ENCODE measurements around the gene RAB11FIP4.

Gene RAB11FIP4

GRCh38 chr17:31570951-31571892 lies 179.7 kb downstream of the RAB11FIP4 start:
- H3K4me3 ChIP-seq (ENCODE audit: low read depth in 1 of 2, low read length in 2 of 2) = no peak overlapping the region
- H4K20me1 ChIP-seq (ENCODE audit: insufficient read depth, low read length) = 0 out of 2 replicates have a peak, but pooled peaks cover 6% of the 10 kb centered on the region
- ATAC-seq (ENCODE audit: insufficient read depth, low read depth) (no peak), DNase-seq (no peak)
- TF ChIP-seq EZH2 (IDR thresholded peaks at IDR 0.05; ENCODE audit: borderline replicate concordance, low read depth, low read length, severe bottlenecking) (no peak), CTCF (IDR thresholded peaks at IDR 0.05; ENCODE audit: borderline replicate concordance, extremely low read depth, low read length, poor library complexity, severe bottlenecking) (no peak)
- no peaks in the 10 kb centered on the region for H3K79me2 ChIP-seq (ENCODE audit: insufficient read depth, low read length)
- H3K9ac ChIP-seq (ENCODE audit: low read depth, low read length) = no peak overlapping the region
- no peak overlapping the region for H3K27ac ChIP-seq (ENCODE audit: low read length)
- H3K36me3 ChIP-seq (ENCODE audit: insufficient read depth, low read length) = no peaks in the 10 kb centered on the region
- H3K27me3 ChIP-seq (ENCODE audit: insufficient read depth, low read length, poor library complexity) = no peaks in the 10 kb centered on the region
- no peak overlapping the region for H3K4me2 ChIP-seq (ENCODE audit: insufficient read depth, low read length)
- no peaks in the 10 kb centered on the region for H3K4me1 ChIP-seq (ENCODE audit: insufficient read depth, low read length)
- no peaks in the 10 kb centered on the region for H3K9me3 ChIP-seq (ENCODE audit: insufficient read depth, low read length, severe bottlenecking)
- H2AFZ ChIP-seq (ENCODE audit: low read depth, low read length) = no peak overlapping the region

- TF ChIP-seq CTCF (IDR thresholded peaks at IDR 0.05; ENCODE audit: borderline replicate concordance, extremely low read depth, low read length, poor library complexity, severe bottlenecking) = no peak
- no peak for TF ChIP-seq EZH2 (IDR thresholded peaks at IDR 0.05; ENCODE audit: borderline replicate concordance, low read depth, low read length, severe bottlenecking)
- Histone ChIP-seq H2AFZ (ENCODE audit: low read depth, low read length) (no peak overlapping the region), H3K4me1 (ENCODE audit: insufficient read depth, low read length) (no peaks in the 10 kb centered on the region), H3K4me2 (ENCODE audit: insufficient read depth, low read length) (no peak overlapping the region), H3K36me3 (ENCODE audit: insufficient read depth, low read length) (no peaks in the 10 kb centered on the region), H3K27me3 (ENCODE audit: insufficient read depth, low read length, poor library complexity) (no peaks in the 10 kb centered on the region), H4K20me1 (ENCODE audit: insufficient read depth, low read length) (0 out of 2 replicates have a peak, but pooled peaks cover 6% of the 10 kb centered on the region), H3K79me2 (ENCODE audit: insufficient read depth, low read length) (no peaks in the 10 kb centered on the region), H3K9me3 (ENCODE audit: insufficient read depth, low read length, severe bottlenecking) (no peaks in the 10 kb centered on the region), H3K27ac (ENCODE audit: low read length) (no peak overlapping the region), H3K4me3 (ENCODE audit: low read depth in 1 of 2, low read length in 2 of 2) (no peak overlapping the region), H3K9ac (ENCODE audit: low read depth, low read length) (no peak overlapping the region)
- DNase-seq (no peak), ATAC-seq (ENCODE audit: insufficient read depth, low read depth) (no peak)
These were observed 180.9 kb downstream of the RAB11FIP4 start for GRCh38 chr17:31572341-31572740.

- no peaks in the 10 kb centered on the region for H3K36me3 ChIP-seq (ENCODE audit: insufficient read depth, low read length)
- no peaks in the 10 kb centered on the region for H3K4me1 ChIP-seq (ENCODE audit: insufficient read depth, low read length)
- H3K4me3 ChIP-seq (ENCODE audit: low read depth in 1 of 2, low read length in 2 of 2) = no peak overlapping the region
- DNase-seq (no peak), ATAC-seq (ENCODE audit: insufficient read depth, low read depth) (no peak)
- H3K9ac ChIP-seq (ENCODE audit: low read depth, low read length) = no peak overlapping the region
- 0 out of 2 replicates have a peak, but pooled peaks cover 3% of the 10 kb centered on the region for H4K20me1 ChIP-seq (ENCODE audit: insufficient read depth, low read length)
- no peak for TF ChIP-seq EZH2 (IDR thresholded peaks at IDR 0.05; ENCODE audit: borderline replicate concordance, low read depth, low read length, severe bottlenecking)
- H3K9me3 ChIP-seq (ENCODE audit: insufficient read depth, low read length, severe bottlenecking) = no peaks in the 10 kb centered on the region
- H3K4me2 ChIP-seq (ENCODE audit: insufficient read depth, low read length) = no peak overlapping the region
- H3K79me2 ChIP-seq (ENCODE audit: insufficient read depth, low read length) = no peaks in the 10 kb centered on the region
- no peak overlapping the region for H3K27ac ChIP-seq (ENCODE audit: low read length)
- H3K27me3 ChIP-seq (ENCODE audit: insufficient read depth, low read length, poor library complexity) = no peaks in the 10 kb centered on the region
- no peak overlapping the region for H2AFZ ChIP-seq (ENCODE audit: low read depth, low read length)
These were observed 181.6 kb downstream of the RAB11FIP4 start for GRCh38 chr17:31573047-31573446.

- ATAC-seq (ENCODE audit: insufficient read depth, low read depth) (no peak), DNase-seq (no peak)
- Histone ChIP-seq H3K9ac (ENCODE audit: low read depth, low read length) (no peak overlapping the region), H3K4me3 (ENCODE audit: low read depth in 1 of 2, low read length in 2 of 2) (no peak overlapping the region), H3K27ac (ENCODE audit: low read length) (no peak overlapping the region), H3K36me3 (ENCODE audit: insufficient read depth, low read length) (no peaks in the 10 kb centered on the region), H3K4me1 (ENCODE audit: insufficient read depth, low read length) (no peaks in the 10 kb centered on the region), H3K4me2 (ENCODE audit: insufficient read depth, low read length) (no peak overlapping the region), H4K20me1 (ENCODE audit: insufficient read depth, low read length) (0 out of 2 replicates have a peak, but pooled peaks cover 3% of the 10 kb centered on the region), H3K9me3 (ENCODE audit: insufficient read depth, low read length, severe bottlenecking) (no peaks in the 10 kb centered on the region), H3K27me3 (ENCODE audit: insufficient read depth, low read length, poor library complexity) (no peaks in the 10 kb centered on the region), H3K79me2 (ENCODE audit: insufficient read depth, low read length) (no peaks in the 10 kb centered on the region), H2AFZ (ENCODE audit: low read depth, low read length) (no peak overlapping the region)
- no peak for TF ChIP-seq CTCF (IDR thresholded peaks at IDR 0.05; ENCODE audit: borderline replicate concordance, extremely low read depth, low read length, poor library complexity, severe bottlenecking)
- no peak for TF ChIP-seq EZH2 (IDR thresholded peaks at IDR 0.05; ENCODE audit: borderline replicate concordance, low read depth, low read length, severe bottlenecking)
These were observed 182.4 kb downstream of the RAB11FIP4 start for GRCh38 chr17:31573861-31574260.
